Esophagus (tissue), 2 donors: ENCODE measurements around the gene TEX51. TPM values are rescaled to one million over a fixed set of nuclear protein-coding genes. Genes with fewer than 3 reads are reported as not detected.

Experiments used
- H3K27ac ChIP-seq, 2 donors: one replicate each; pipeline ENCODE4 v1.5.1; 2013; ENCODE audit warnings: low read depth in 2 of 2, mild to moderate bottlenecking in 2 of 2, inconsistent platforms in 1 of 2, low read length in 1 of 2, moderate library complexity in 1 of 2
- H3K27me3 ChIP-seq, 2 donors: one replicate each; pipeline ENCODE4 v1.6.1; 2013; ENCODE audit warnings: low read length in 2 of 2, control low read depth in 1 of 2, mild to moderate bottlenecking in 1 of 2; ENCODE audit not compliant: insufficient read depth in 2 of 2, control insufficient read depth in 1 of 2
- H3K36me3 ChIP-seq, 2 donors: one replicate each; pipeline ENCODE4 v1.6.1; 2013; ENCODE audit warnings: low read length in 1 of 2; ENCODE audit not compliant: control insufficient read depth in 2 of 2, insufficient read depth in 2 of 2
- H3K4me1 ChIP-seq, 2 donors: one replicate each; pipeline ENCODE4 v1.6.1; 2013; ENCODE audit warnings: low read length in 1 of 2; ENCODE audit not compliant: control insufficient read depth in 2 of 2, insufficient read depth in 2 of 2
- H3K4me3 ChIP-seq, 2 donors: one replicate each; pipeline ENCODE4 v1.5.1; 2013; ENCODE audit warnings: low read length in 2 of 2, mild to moderate bottlenecking in 2 of 2, low read depth in 1 of 2, moderate library complexity in 1 of 2
- H3K9me3 ChIP-seq, 2 donors: one replicate each; pipeline ENCODE4 v1.6.1; 2013; ENCODE audit warnings: mild to moderate bottlenecking in 2 of 2, low read depth in 1 of 2, low read length in 1 of 2, moderate library complexity in 1 of 2; ENCODE audit not compliant: control insufficient read depth in 2 of 2, insufficient read depth in 1 of 2
- WGBS, 2 donors: extraction: QIAGEN DNeasy Blood & Tissue Kit; methylation state at CpG; one replicate each; pipeline ENCODE4 v1.1.7; 2013; 5-methylcytosine and 5-hydroxymethylcytosine counted together
- polyA plus RNA-seq, 2 donors: library from polyadenylated mRNA; stranded (reverse); fragments of 200-250 nt; gene quantifications; one replicate each; pipeline ENCODE4 v1.2.3, GENCODE V29; 2013
- donor health status: healthy with polysubstance abuse.
- donor health status: Bipolar disorder and iron deficiency.

The TEX51 gene
- polyA plus RNA-seq, 2 donors = not detected

DNA sequence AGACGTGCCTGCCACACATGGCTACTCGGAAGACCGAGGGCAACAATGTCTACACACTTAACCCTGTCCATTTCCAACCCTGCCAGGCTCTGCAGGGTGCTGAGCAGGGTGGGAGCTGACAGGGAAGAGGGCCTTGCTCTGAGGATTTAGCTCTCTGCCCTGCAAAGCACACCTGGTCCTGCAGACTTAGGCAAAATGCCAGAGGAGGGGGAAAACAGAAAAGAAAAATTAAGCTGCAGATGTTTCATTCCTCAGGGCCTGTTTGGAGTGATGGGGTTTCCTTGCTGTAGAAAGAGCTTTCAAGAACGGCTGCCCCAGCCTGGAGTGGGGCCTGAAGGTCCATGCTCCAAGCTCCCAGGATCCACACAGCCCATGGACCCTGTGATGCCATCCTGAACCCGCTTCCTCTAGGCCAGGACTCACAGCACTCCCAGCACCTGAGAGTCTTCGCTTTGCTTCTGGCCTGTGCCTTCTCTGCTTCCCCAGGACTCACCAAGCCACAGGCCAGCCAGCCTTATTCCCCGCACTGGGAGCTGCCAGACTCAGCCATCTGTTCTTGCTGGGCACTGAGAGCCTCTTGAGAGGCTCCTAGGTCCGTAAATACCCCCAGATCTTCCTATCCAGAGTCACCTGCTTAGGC is 9.1 kb upstream of the TEX51 start:
- Histone ChIP-seq H3K4me3 (no peak overlapping the region), H3K27me3 (peaks cover 0 to 5% of the 10 kb centered on the region in 2 donors), H3K27ac (no peak overlapping the region), H3K36me3 (no peaks in the 10 kb centered on the region), H3K9me3 (no peaks in the 10 kb centered on the region), H3K4me1 (peaks cover 0 to 5% of the 10 kb centered on the region in 2 donors)
- 78 to 84% methylated on average over 8 of the region's 8 CpGs for WGBS, 2 donors

DNA sequence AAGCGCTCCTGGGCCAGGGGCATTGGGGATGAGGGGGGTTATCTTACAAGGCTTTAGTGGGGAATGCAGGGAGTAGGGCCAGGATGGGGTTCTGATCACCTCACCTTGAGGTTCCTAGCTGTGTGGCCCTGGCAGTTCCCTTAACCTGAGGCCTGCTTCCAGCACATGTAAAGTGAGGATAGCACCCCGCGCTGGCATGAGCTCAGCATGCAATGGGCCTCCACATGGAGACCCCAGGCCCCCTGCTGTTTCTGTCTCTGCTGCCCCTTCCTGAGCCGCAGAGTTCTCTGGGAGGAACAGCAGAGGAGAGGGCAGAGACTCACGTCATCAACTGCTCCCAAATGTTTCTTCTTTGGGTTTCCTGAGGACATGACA is 8.6 kb upstream of the TEX51 start:
- H3K4me1 ChIP-seq = peaks cover 0 to 5% of the 10 kb centered on the region in 2 donors

DNA sequence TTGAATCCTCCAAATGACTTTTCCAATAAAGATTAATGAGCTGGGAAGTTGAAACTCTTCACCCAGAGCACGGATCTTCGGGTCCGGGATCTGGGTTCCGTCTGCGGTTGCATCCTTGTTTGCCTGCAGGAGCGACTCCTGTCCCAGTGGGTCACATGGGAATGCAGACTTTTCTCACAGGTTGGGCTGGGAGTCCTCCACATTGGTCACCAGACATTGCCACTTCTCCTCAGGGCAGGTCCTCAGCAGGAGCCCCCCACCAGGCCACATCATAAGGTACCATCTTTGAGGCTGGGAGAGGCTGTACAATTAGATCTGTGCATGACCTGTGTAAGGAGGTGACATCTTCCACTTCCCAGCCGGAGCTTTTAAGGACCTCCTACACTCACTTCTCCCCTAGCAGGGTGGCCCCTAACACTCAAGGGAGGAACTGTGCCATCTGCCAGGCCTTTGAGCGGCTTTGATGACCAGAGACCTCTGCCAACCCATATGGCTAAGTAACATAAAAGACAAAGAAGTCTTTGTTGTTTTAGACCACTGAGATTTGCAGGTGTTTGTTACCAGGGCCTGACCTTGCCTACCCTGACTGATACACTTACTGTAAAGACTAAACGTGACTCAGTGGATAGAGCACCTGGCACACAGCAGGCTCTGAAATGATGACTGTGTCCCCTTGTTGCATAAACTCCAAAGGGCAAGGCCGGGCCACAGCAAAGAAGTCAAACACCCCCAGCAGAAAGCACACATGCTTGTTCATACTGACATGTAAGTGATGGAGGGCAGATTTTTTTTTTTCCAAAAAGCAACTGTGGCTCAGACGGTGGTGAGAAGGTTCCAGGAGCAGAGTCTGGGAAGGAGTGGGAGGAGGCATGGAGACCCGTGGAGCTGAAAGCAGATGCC is 7.9 kb upstream of the TEX51 start:
- peaks cover 0 to 5% of the 10 kb centered on the region in 2 donors for H3K4me1 ChIP-seq
- no peak overlapping the region for H3K27ac ChIP-seq
- H3K9me3 ChIP-seq = no peaks in the 10 kb centered on the region
- no peaks in the 10 kb centered on the region for H3K36me3 ChIP-seq
- H3K27me3 ChIP-seq = peaks cover 0 to 5% of the 10 kb centered on the region in 2 donors
- 83 to 85% methylated on average over 12 of the region's 12 CpGs for WGBS, 2 donors
- H3K4me3 ChIP-seq = no peak overlapping the region

More for the DNA sequence above, 8.6 kb upstream of the TEX51 start:
- Histone ChIP-seq H3K27ac (no peak overlapping the region), H3K36me3 (no peaks in the 10 kb centered on the region), H3K4me3 (no peak overlapping the region), H3K9me3 (no peaks in the 10 kb centered on the region), H3K27me3 (peaks cover 0 to 5% of the 10 kb centered on the region in 2 donors)
- WGBS, 2 donors = 90 to 92% methylated on average over 5 of the region's 5 CpGs

DNA sequence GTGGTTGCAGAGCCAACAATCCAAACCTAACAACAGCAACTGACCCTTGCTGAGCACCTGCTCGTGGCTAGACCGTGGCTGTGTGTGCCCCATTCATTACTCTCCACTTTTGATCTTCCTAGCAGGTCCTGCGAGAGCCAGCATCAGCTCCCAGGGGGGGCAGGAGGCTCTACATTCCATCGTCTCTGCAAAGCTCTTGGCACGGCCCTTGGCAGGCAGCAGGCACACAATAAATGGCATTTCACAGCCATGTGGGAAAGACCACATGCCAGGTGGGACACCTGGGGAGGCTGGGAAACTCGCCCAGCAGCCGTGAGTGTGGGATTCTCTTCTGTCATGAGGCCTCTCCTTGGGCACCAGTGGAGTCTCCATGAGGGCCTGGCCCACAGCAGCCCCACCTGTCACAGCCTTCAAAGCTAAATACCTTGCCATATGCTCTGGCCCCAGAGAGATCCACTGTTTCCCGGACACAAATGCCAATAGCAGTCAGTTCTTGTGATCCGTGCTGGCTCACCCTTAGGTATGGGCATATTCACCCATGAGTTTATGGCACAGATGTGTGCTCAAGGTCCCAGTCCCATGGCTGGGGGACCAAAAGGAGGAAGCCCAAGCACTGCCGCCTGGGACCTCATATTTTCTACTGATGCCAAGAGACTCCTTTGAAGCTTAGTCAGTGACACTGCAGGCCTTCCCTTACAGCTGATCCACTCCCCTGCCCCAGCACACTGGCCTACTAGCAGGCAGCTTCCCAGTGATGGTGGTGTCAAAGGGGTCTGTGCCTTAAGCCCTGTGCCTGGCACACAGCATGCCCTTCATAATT is 6.8 kb upstream of the TEX51 start:
- Histone ChIP-seq H3K36me3 (no peaks in the 10 kb centered on the region), H3K27ac (no peak overlapping the region), H3K4me3 (no peak overlapping the region), H3K27me3 (no peaks in the 10 kb centered on the region), H3K9me3 (no peaks in the 10 kb centered on the region), H3K4me1 (no peaks in the 10 kb centered on the region)
- WGBS, 2 donors = 55 to 57% methylated on average over 10 of the region's 10 CpGs

- no peaks in the 10 kb centered on the region for H3K9me3 ChIP-seq
- WGBS, 2 donors = 89 to 93% methylated on average over 4 of the region's 4 CpGs
- H3K4me3 ChIP-seq = no peak overlapping the region
- H3K36me3 ChIP-seq = no peaks in the 10 kb centered on the region
- H3K27me3 ChIP-seq = no peaks in the 10 kb centered on the region
- no peaks in the 10 kb centered on the region for H3K4me1 ChIP-seq
- no peak overlapping the region for H3K27ac ChIP-seq
Measured at GRCh38 chr2:126893153-126893552, 5.5 kb upstream of the TEX51 start.

- H3K4me3 ChIP-seq = no peak overlapping the region
- H3K4me1 ChIP-seq = no peaks in the 10 kb centered on the region
- H3K36me3 ChIP-seq = no peaks in the 10 kb centered on the region
- no peaks in the 10 kb centered on the region for H3K9me3 ChIP-seq
- H3K27ac ChIP-seq = no peak overlapping the region
- H3K27me3 ChIP-seq = no peaks in the 10 kb centered on the region
Measured at GRCh38 chr2:126893606-126894005, 5.1 kb upstream of the TEX51 start.

GRCh38 chr2:126894082-126894481 is 4.6 kb upstream of the TEX51 start:
- WGBS, 2 donors = 81 to 85% methylated on average over 1 of the region's 1 CpG
- Histone ChIP-seq H3K4me3 (no peak overlapping the region), H3K4me1 (no peaks in the 10 kb centered on the region)

DNA sequence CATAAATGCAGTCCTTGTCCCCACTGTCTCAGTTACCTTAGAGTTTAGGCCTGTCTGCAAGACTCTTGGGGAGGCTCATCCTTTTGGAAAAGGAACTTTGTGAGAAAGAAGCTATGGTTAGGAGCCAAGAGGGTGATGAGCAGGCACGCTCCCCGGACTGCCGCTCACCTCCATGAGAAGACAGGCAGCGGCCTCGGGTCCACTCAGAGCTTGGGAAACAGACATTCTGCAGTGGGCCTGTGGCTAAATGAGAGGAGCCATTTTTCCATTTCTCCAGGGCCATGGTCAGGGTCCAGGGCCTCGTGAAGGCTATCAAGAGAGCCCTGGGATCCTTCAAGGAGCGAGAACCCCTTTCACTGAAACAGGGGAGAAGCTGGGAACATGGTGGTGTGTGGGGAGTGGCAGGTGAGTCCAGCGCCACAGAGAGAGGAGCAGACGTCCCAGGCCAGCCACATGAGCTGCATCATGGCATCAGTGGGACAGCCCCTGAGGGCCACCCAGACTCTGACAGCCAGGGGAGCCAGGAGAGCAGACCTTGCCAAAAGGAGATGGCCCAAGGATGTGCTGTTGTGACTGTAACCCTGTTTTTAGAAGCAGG is 4.0 kb upstream of the TEX51 start:
- Histone ChIP-seq H3K27ac (no peak overlapping the region), H3K4me3 (no peak overlapping the region), H3K36me3 (no peaks in the 10 kb centered on the region), H3K4me1 (no peaks in the 10 kb centered on the region), H3K9me3 (no peaks in the 10 kb centered on the region), H3K27me3 (no peaks in the 10 kb centered on the region)
- WGBS, 2 donors = 83 to 89% methylated on average over 9 of the region's 9 CpGs

More at GRCh38 chr2:126894082-126894481, 4.6 kb upstream of the TEX51 start:
- Histone ChIP-seq H3K9me3 (no peaks in the 10 kb centered on the region), H3K27ac (no peak overlapping the region), H3K27me3 (no peaks in the 10 kb centered on the region), H3K36me3 (no peaks in the 10 kb centered on the region)

DNA sequence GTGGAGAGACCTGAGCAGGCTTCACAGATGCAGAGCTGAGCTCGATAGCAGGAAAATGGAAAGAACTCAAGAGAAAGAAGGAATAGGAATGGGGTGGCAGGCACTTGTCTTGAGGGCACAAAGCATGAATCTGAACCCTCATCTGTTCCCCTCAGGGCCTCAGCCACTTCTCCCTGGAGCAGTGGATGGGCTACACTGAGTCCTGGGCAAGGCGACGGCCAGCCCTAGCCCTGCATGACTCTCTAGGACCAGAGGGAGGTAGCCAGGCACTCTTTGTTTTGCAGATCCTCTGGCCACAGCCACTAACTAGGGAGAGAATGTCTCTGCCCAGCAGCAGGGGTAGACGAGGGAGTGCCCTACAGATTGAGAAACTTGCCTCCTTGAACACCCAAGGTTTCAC is 3.4 kb upstream of the TEX51 start:
- H3K4me3 ChIP-seq = no peak overlapping the region
- H3K36me3 ChIP-seq = no peaks in the 10 kb centered on the region
- no peaks in the 10 kb centered on the region for H3K27me3 ChIP-seq
- 58 to 63% methylated on average over 4 of the region's 4 CpGs for WGBS, 2 donors
- no peaks in the 10 kb centered on the region for H3K9me3 ChIP-seq
- no peak overlapping the region for H3K27ac ChIP-seq
- H3K4me1 ChIP-seq = no peaks in the 10 kb centered on the region
